H1 (cell line): Measurements from ENCODE around the gene ATAD3A. TPM values are rescaled to one million over a fixed set of nuclear protein-coding genes. Genes with fewer than 3 reads are reported as not detected.

ENCODE experiments used
- CTCF ChIA-PET: fragments of 300-600 bp; sonication (Branson Sonifier 250); formaldehyde crosslinking; loops from one replicate; lab custom pipeline; 2021; ENCODE audit not compliant: partially characterized antibody; lab: Charles Lee
- POLR2A ChIA-PET: fragments of 300-600 bp; sonication (Branson Sonifier 250); formaldehyde crosslinking; loops from one replicate; lab custom pipeline; 2021; ENCODE audit warnings: inconsistent platforms; ENCODE audit not compliant: partially characterized antibody; lab: Charles Lee
- DNase-seq, 2 experiments: peaks; one replicate each; pipeline versions ENCODE4 v3.0.0 to v3.0.0-alpha.2; 2010 to 2022; ENCODE audit warnings: low spot score in 2 of 2, low read depth in 1 of 2, mixed read lengths in 1 of 2
- FAIRE-seq: peaks from 2 replicates; lab custom pipeline; 2011; peaks lifted over from hg19 to GRCh38; lab: Jason Lieb, UNC
- H2AFZ ChIP-seq: 2 replicates; pipeline ENCODE4 v1.8.1; 2012; ENCODE audit warnings: low read length, inconsistent platforms
- H2AK5ac ChIP-seq: 2 replicates; pipeline ENCODE4 v1.6.1; 2013; ENCODE audit warnings: low read depth, low read length
- H2BK120ac ChIP-seq: replicated peaks from 2 replicates; pipeline ENCODE3; 2013; ENCODE audit warnings: low read depth, low read length, inconsistent platforms
- H2BK12ac ChIP-seq: 2 replicates; pipeline ENCODE4 v1.6.1; 2013; ENCODE audit warnings: low read depth, low read length
- H2BK15ac ChIP-seq: 2 replicates; pipeline ENCODE4 v1.6.1; 2013; ENCODE audit warnings: low read length
- H2BK20ac ChIP-seq: 2 replicates; pipeline ENCODE4 v1.6.1; 2013; ENCODE audit warnings: low read length
- H2BK5ac ChIP-seq: 2 replicates; pipeline ENCODE4 v1.6.1; 2013; ENCODE audit warnings: low read depth, low read length
- H3K14ac ChIP-seq: 2 replicates; pipeline ENCODE4 v1.6.1; 2013; ENCODE audit warnings: inconsistent platforms; ENCODE audit not compliant: insufficient read length
- H3K18ac ChIP-seq: 2 replicates; pipeline ENCODE4 v1.6.1; 2013; ENCODE audit warnings: low read length; ENCODE audit errors: extremely low read depth
- H3K23ac ChIP-seq: 2 replicates; pipeline ENCODE4 v1.6.1; 2013; ENCODE audit warnings: inconsistent platforms; ENCODE audit not compliant: insufficient read length
- H3K23me2 ChIP-seq: 2 replicates; pipeline ENCODE4 v1.6.1; 2013; ENCODE audit warnings: low read depth, low read length
- H3K27ac ChIP-seq: 2 replicates; pipeline ENCODE4 v1.6.1; 2011; ENCODE audit warnings: low read depth, low read length, inconsistent platforms
- H3K27me3 ChIP-seq, 4 experiments: replicated peaks in 1 of 4; 1 replicate in 1 of 4; 2 replicates in 3 of 4; pipeline versions ENCODE4 v1.6.1 to v1.8.1; 2011 to 2013; ENCODE audit warnings: low read length in 3 of 4, mild to moderate bottlenecking in 3 of 4, inconsistent platforms in 2 of 4, mixed read lengths in 2 of 4, moderate library complexity in 1 of 4; ENCODE audit not compliant: control insufficient read depth in 3 of 4, insufficient read depth in 3 of 4; ENCODE audit errors: extremely low read depth in 1 of 4
- H3K36me3 ChIP-seq, 4 experiments: 2 replicates each; pipeline versions ENCODE4 v1.6.1 to v1.8.1; 2011 to 2013; ENCODE audit warnings: mild to moderate bottlenecking in 4 of 4, low read length in 3 of 4, moderate library complexity in 2 of 4, control low read depth in 1 of 4, inconsistent platforms in 1 of 4; ENCODE audit not compliant: insufficient read depth in 4 of 4, control insufficient read depth in 2 of 4
- H3K4ac ChIP-seq: replicated peaks from 2 replicates; pipeline ENCODE3; 2013; ENCODE audit warnings: low read length, low read depth, mixed read lengths, inconsistent platforms; ENCODE audit not compliant: insufficient read length
- H3K4me1 ChIP-seq, 4 experiments: replicated peaks in 1 of 4; 1 replicate in 1 of 4; 2 replicates in 3 of 4; pipeline versions ENCODE4 v1.6.1 to v1.8.1; 2011 to 2013; ENCODE audit warnings: low read length in 3 of 4, inconsistent platforms in 2 of 4, mixed read lengths in 1 of 4; ENCODE audit not compliant: insufficient read depth in 4 of 4, control insufficient read depth in 3 of 4
- H3K4me2 ChIP-seq, 2 experiments: 2 replicates each; pipeline versions ENCODE4 v1.6.1 to v1.8.1; 2011 to 2013; ENCODE audit warnings: low read depth in 2 of 2, low read length in 2 of 2, control low read depth in 1 of 2, inconsistent platforms in 1 of 2, mild to moderate bottlenecking in 1 of 2; ENCODE audit not compliant: insufficient read depth in 1 of 2
- H3K4me3 ChIP-seq, 4 experiments: fragments of 200-600, 300-600 bp in 1 of 4; sonication (generic), shearing (Covaris generic), sonication (Bioruptor Twin) in 1 of 4; 2 replicates each; pipeline versions ENCODE4 v1.5.1 to v1.8.1; 2011 to 2016; ENCODE audit warnings: low read length in 4 of 4, low read depth in 3 of 4, control low read depth in 2 of 4, inconsistent platforms in 2 of 4, mild to moderate bottlenecking in 2 of 4, mixed read lengths in 1 of 4, moderate library complexity in 1 of 4; ENCODE audit not compliant: insufficient read depth in 2 of 4; ENCODE audit errors: extremely low read depth in 1 of 4
- H3K56ac ChIP-seq: replicated peaks from 2 replicates; pipeline ENCODE3; 2013; ENCODE audit warnings: low read depth, mild to moderate bottlenecking, mixed read lengths, low read length, inconsistent platforms; ENCODE audit not compliant: insufficient read length
- H3K79me1 ChIP-seq: 2 replicates; pipeline ENCODE4 v1.6.1; 2013; ENCODE audit warnings: low read depth, low read length, control low read depth
- H3K79me2 ChIP-seq, 2 experiments: 2 replicates each; pipeline versions ENCODE4 v1.6.1 to v1.8.1; 2012 to 2013; ENCODE audit warnings: low read length in 2 of 2, mild to moderate bottlenecking in 2 of 2, inconsistent platforms in 1 of 2; ENCODE audit not compliant: insufficient read depth in 2 of 2, control insufficient read depth in 1 of 2
- H3K9ac ChIP-seq, 4 experiments: replicated peaks in 1 of 4; 1 replicate in 1 of 4; 2 replicates in 3 of 4; pipeline versions ENCODE4 v1.6.1 to v1.8.1; 2011 to 2013; ENCODE audit warnings: low read depth in 3 of 4, low read length in 3 of 4, control low read depth in 2 of 4, mild to moderate bottlenecking in 2 of 4, moderate library complexity in 2 of 4, inconsistent platforms in 1 of 4; ENCODE audit errors: extremely low read depth in 1 of 4
- H3K9me3 ChIP-seq, 2 experiments: 2 replicates each; pipeline versions ENCODE4 v1.6.1 to v1.8.1; 2012 to 2013; ENCODE audit warnings: mild to moderate bottlenecking in 2 of 2, moderate library complexity in 2 of 2, control low read depth in 1 of 2, inconsistent platforms in 1 of 2, low read depth in 1 of 2, low read length in 1 of 2, mixed read lengths in 1 of 2; ENCODE audit not compliant: insufficient read depth in 2 of 2
- H4K20me1 ChIP-seq, 2 experiments: replicated peaks in 1 of 2; 2 replicates each; pipeline versions ENCODE3 to v1.8.1; 2011 to 2013; ENCODE audit warnings: inconsistent platforms in 2 of 2, low read length in 2 of 2, mild to moderate bottlenecking in 1 of 2; ENCODE audit not compliant: insufficient read depth in 2 of 2, control insufficient read depth in 1 of 2
- H4K5ac ChIP-seq: 2 replicates; pipeline ENCODE4 v1.6.1; 2013; ENCODE audit warnings: low read length, low read depth, mixed read lengths, inconsistent platforms; ENCODE audit not compliant: insufficient read length
- H4K8ac ChIP-seq: 2 replicates; pipeline ENCODE4 v1.8.0; 2013; ENCODE audit warnings: mild to moderate bottlenecking, moderate library complexity, low read length, inconsistent platforms; ENCODE audit not compliant: insufficient read depth; ENCODE audit errors: extremely low read depth
- H4K91ac ChIP-seq: replicated peaks from 2 replicates; pipeline ENCODE3; 2013; ENCODE audit warnings: low read length, mixed read lengths, inconsistent platforms; ENCODE audit not compliant: insufficient read length
- ATF3 ChIP-seq: IDR thresholded peaks from 2 replicates; pipeline ENCODE4 v1.6.1; 2011; ENCODE audit warnings: low read depth, mild to moderate bottlenecking, low read length; ENCODE audit not compliant: insufficient read depth
- CHD2 ChIP-seq: IDR thresholded peaks from 2 replicates; pipeline ENCODE4 v1.6.1; 2012; ENCODE audit warnings: low read length, improper control_type of control experiment
- GABPA ChIP-seq: IDR thresholded peaks from 2 replicates; pipeline ENCODE4 v1.6.1; 2011; ENCODE audit warnings: mild to moderate bottlenecking, low read length, moderate library complexity, borderline replicate concordance; ENCODE audit not compliant: insufficient read depth
- KDM1A ChIP-seq: fragments of 200-600, 300-600 bp; sonication (generic); IDR thresholded peaks from 2 replicates; pipeline ENCODE4 v1.7.1; 2016; ENCODE audit warnings: mild to moderate bottlenecking, low read length, borderline replicate concordance
- RXRA ChIP-seq: IDR thresholded peaks from 2 replicates; pipeline ENCODE4 v1.6.1; 2011; ENCODE audit warnings: low read depth, mild to moderate bottlenecking, low read length, moderate library complexity; ENCODE audit not compliant: insufficient read depth
- SP1 ChIP-seq: IDR thresholded peaks from 2 replicates; pipeline ENCODE4 v1.6.1; 2011; ENCODE audit warnings: low read depth, low read length
- SUZ12 ChIP-seq: fragments of 200-600 bp; sonication (generic); IDR thresholded peaks from 2 replicates; pipeline ENCODE4 v1.6.1; 2012; ENCODE audit warnings: mild to moderate bottlenecking, inconsistent platforms, low read length, moderate library complexity, mixed read lengths
- TAF7 ChIP-seq: optimal IDR thresholded peaks from 2 replicates; pipeline ENCODE3; 2011; ENCODE audit warnings: low read depth, mild to moderate bottlenecking, inconsistent platforms, low read length, moderate library complexity, borderline replicate concordance
- TBP ChIP-seq: IDR thresholded peaks from 2 replicates; pipeline ENCODE4 v1.6.1; 2011; ENCODE audit warnings: low read depth, low read length, improper control_type of control experiment
- WGBS, 2 experiments: shearing (Covaris generic) in 1 of 2; methylation state at CpG; one replicate each; pipeline versions ENCODE4 v1.1.6 to v1.1.7; 2013 to 2015; ENCODE audit warnings: low lambda C conversion rate in 2 of 2, mixed read lengths in 2 of 2, inconsistent platforms in 1 of 2, low coverage in 1 of 2, missing lambda C conversion rate in 1 of 2; ENCODE audit not compliant: insufficient replicate concordance in 2 of 2, insufficient coverage in 1 of 2, insufficient read length in 1 of 2; ENCODE audit errors: extremely low coverage in 1 of 2, missing lambda C conversion rate in 1 of 2; 5-methylcytosine and 5-hydroxymethylcytosine counted together
- polyA plus RNA-seq, 7 experiments: library from polyadenylated mRNA; depleted of rRNA in 3 of 7; stranded (reverse) in 5 of 7; unstranded in 2 of 7; fragments of >200 nt in 5 of 7; fragments of 200-250 nt in 2 of 7; gene quantifications; 1 replicate in 5 of 7; 2 replicates in 1 of 7; 4 replicates in 1 of 7; pipeline versions ENCODE4 v1.2.1 to v1.2.3, GENCODE V29; 2011 to 2013; ENCODE audit warnings: missing spikeins in 2 of 7, mixed read lengths in 2 of 7
- total RNA-seq: library from RNA; stranded (reverse); fragmentation: NEBNext Ultra II Directional; extraction: Animal tissue kit (Norgen Biotek cat#: 25700); gene quantifications from 2 replicates; pipeline ENCODE4 v1.2.1, GENCODE V29; 2021
- TF ChIP-seq, protein P1 (sequence below): IDR thresholded peaks from 2 replicates; pipeline ENCODE4 v1.6.1; 2012; ENCODE audit warnings: inconsistent platforms

The ATAD3A gene
- total and polyA plus RNA-seq, 2 of the 8 experiments (the other 6 are each of a cell fraction or from before 2014, with no cell fraction given): 28.3 to 64.7 TPM

DNA sequence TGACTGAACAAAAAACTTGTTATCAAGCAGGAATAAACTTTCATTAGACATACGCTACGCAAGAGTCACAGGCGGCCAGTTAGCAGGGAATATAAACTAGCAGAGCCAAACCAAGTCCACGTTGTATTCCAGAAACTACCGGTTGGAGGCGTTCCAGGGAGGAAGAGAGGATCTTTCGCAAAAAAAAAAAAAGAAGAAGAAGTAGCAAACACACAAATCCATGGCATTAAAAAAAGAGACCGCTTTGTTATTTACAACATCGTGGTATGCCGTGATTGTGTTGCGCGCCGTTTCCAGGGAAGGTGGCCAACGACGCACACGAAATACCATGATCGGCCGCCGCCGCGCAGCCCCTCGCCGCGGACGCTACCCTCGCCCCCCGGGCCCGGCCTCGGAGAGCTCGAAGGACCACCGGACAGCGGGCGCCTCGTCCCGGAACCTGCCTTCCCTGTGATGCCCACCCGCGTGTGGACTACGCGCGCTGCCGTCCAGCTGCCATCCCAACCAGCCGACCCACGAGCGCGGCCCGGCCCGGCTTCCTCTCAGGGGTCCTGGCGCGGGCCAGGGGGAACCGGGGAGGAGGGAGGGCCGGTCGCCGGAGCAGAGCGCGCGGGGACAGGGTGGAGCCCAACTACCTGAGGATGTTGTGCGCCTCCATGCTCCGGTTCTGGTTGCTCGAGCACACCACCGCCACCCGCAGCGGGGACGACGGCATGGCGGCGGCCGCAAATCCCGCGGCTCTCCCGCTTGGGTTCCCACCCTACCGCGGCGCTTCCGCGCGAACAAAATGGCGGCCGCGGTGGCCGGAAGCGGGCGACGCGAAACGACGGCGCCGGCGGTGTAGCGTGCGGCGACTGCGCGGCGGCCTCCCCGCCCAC lies 62.1 kb downstream of the ATAD3A start:
- no peak overlapping the region for H2AFZ ChIP-seq
- WGBS, 2 experiments: 2% methylated on average over 75 of the region's 96 CpGs; no CpG with 5 or more reads in 1 of the 2 experiments
- H3K56ac ChIP-seq: no peak overlapping the region
- TF ChIP-seq CHD2 (peak; percentile 11; the same call in 1 of the 2 replicates), TAF7 (peak; percentile 1), KDM1A (no peak), GABPA (peak; percentile 9; the same call in 1 of the 2 replicates), RXRA (no peak), SUZ12 (no peak), SP1 (no peak), ATF3 (no peak), TBP (no peak)
- TF ChIP-seq, protein P1, sequence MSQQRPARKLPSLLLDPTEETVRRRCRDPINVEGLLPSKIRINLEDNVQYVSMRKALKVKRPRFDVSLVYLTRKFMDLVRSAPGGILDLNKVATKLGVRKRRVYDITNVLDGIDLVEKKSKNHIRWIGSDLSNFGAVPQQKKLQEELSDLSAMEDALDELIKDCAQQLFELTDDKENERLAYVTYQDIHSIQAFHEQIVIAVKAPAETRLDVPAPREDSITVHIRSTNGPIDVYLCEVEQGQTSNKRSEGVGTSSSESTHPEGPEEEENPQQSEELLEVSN: no peak

More for the DNA sequence above, 62.1 kb downstream of the ATAD3A start:
- peaks cover 36 to 53% of the 10 kb centered on the region in 2 experiments for H3K79me2 ChIP-seq
- peaks cover 0 to 2% (median 0%) of the 10 kb centered on the region in 4 experiments; a peak in 2 of 7 replicates for H3K4me1 ChIP-seq
- H4K5ac ChIP-seq: peak overlapping the region; percentile 91
- peak overlapping the region; percentile 92 to 100 (median 97) for H3K9ac ChIP-seq
- H3K4ac ChIP-seq: peak overlapping the region; percentile 94
- H4K20me1 ChIP-seq: peaks cover 7 to 8% of the 10 kb centered on the region in 2 experiments
- H3K18ac ChIP-seq: peak overlapping the region; percentile 83
- no peak overlapping the region for H2BK20ac ChIP-seq
- H3K27ac ChIP-seq: peak overlapping the region; percentile 99
- H2BK5ac ChIP-seq: peak overlapping the region; percentile 96
- ChIA-PET POLR2A (interaction anchor here (0.9 to 21.2 kb wide), 6 partner anchors 10 to 40 kb away, joined by 4 to 367 read pairs (median 8); no protein-coding TSS in a partner anchor), CTCF (interaction anchor here (1.3 kb wide), 1 partner anchor 28 kb away, joined by 3 read pairs; no protein-coding TSS in a partner anchor)
- peak overlapping the region; percentile 84 to 99 (median 94) for H3K4me3 ChIP-seq
- no peaks in the 10 kb centered on the region for H3K27me3 ChIP-seq
- H4K8ac ChIP-seq: peak overlapping the region; percentile 100
- H2BK15ac ChIP-seq: no peak overlapping the region
- peak overlapping the region; percentile 71 to 82 for H3K4me2 ChIP-seq
- H2BK12ac ChIP-seq: no peak overlapping the region
- peaks cover 8% of the 10 kb centered on the region; the same call in 1 of the 2 replicates for H3K23me2 ChIP-seq
- no peak overlapping the region for H3K14ac ChIP-seq
- peaks cover 2% of the 10 kb centered on the region for H3K79me1 ChIP-seq
- no peak for DNase-seq
- no peak overlapping the region for H2BK120ac ChIP-seq
- no peak overlapping the region for H2AK5ac ChIP-seq
- no peak overlapping the region for H3K23ac ChIP-seq
- no peak for FAIRE-seq
- peak overlapping the region; percentile 93 for H4K91ac ChIP-seq
- H3K9me3 ChIP-seq: no peaks in the 10 kb centered on the region
- peaks cover 0 to 25% (median 1%) of the 10 kb centered on the region in 4 experiments; a peak in 3 of 8 replicates for H3K36me3 ChIP-seq
